ENCODE measurements around the gene CD300H. TPM values are rescaled to one million over a fixed set of nuclear protein-coding genes. Genes with fewer than 3 reads are reported as not detected.
"Not testable (repeated sequence)": the region's sequence is repeated elsewhere in the genome, so short reads cannot be mapped to it uniquely, and the experiment has no call there.

CD300H gene
- total RNA-seq, 1 donor from 2014 or later, result not detected

- intact Hi-C loops (cut with DNase I), result no loop called here
- ATAC-seq, result no peak
- no peak for DNase-seq (ENCODE audit: low spot score)
Observed at GRCh38 chr17:74592087-74592990, 25.0 kb upstream of the CD300H start, which contains the start of gene CD300LD. Gene CD300LD (minus strand): TSS chr17:74592283. CDS start chr17:74592202, 81 bp downstream.

- ATAC-seq, result no peak
- no peak for DNase-seq (ENCODE audit: low spot score)
- intact Hi-C loops (cut with DNase I), result no loop called here
Observed at GRCh38 chr17:74591503-74591902, 24.2 kb upstream of the CD300H start.

GRCh38 chr17:74585711-74586110 is 18.4 kb upstream of the CD300H start:
- ATAC-seq, result no peak
- DNase-seq (ENCODE audit: low spot score), result no peak
- intact Hi-C loops (cut with DNase I), result no loop called here

- no peak for ATAC-seq
- intact Hi-C loops (cut with DNase I), result no loop called here
- no peak for DNase-seq (ENCODE audit: low spot score)
Observed at GRCh38 chr17:74584292-74585060, 17.2 kb upstream of the CD300H start.

- DNase-seq (ENCODE audit: low spot score) (no peak), ATAC-seq (no peak)
- intact Hi-C loops (cut with DNase I), result no loop called here
Observed at GRCh38 chr17:74582633-74583032, 15.3 kb upstream of the CD300H start.

GRCh38 chr17:74579900-74580299 is 12.6 kb upstream of the CD300H start:
- DNase-seq (ENCODE audit: low spot score), result no peak
- ATAC-seq, result no peak
- intact Hi-C loops (cut with DNase I), result no loop called here

- no peak for DNase-seq (ENCODE audit: low spot score)
- intact Hi-C loops (cut with DNase I), result no loop called here
- ATAC-seq, result no peak
Observed at GRCh38 chr17:74578979-74579378, 11.7 kb upstream of the CD300H start.

- no peak for ATAC-seq
- no peak for DNase-seq (ENCODE audit: low spot score)
- intact Hi-C loops (cut with DNase I), result no loop called here
Observed at GRCh38 chr17:74574489-74575142, 7.3 kb upstream of the CD300H start.

GRCh38 chr17:74573635-74574034 is 6.3 kb upstream of the CD300H start:
- ATAC-seq; intact Hi-C loops (cut with DNase I); DNase-seq (ENCODE audit: low spot score): not testable (repeated sequence)

- ATAC-seq (no peak), DNase-seq (ENCODE audit: low spot score) (no peak)
- intact Hi-C loops (cut with DNase I), result no loop called here
Observed at GRCh38 chr17:74573169-74573568, 5.9 kb upstream of the CD300H start.

GRCh38 chr17:74571621-74572270 is 4.4 kb upstream of the CD300H start:
- no peak for ATAC-seq
- intact Hi-C loops (cut with DNase I), result no loop called here
- DNase-seq (ENCODE audit: low spot score), result no peak

GRCh38 chr17:74569020-74570003 is 2.0 kb upstream of the CD300H start:
- DNase-seq (ENCODE audit: low spot score) (peak; percentile 68), ATAC-seq (peak; percentile 88)
- intact Hi-C loops (cut with DNase I), result no loop called here

GRCh38 chr17:74568106-74568873 is 981 bp upstream of the CD300H start:
- ATAC-seq (no peak), DNase-seq (ENCODE audit: low spot score) (no peak)
- intact Hi-C loops (cut with DNase I), result no loop called here

- ATAC-seq, result no peak
- no peak for DNase-seq (ENCODE audit: low spot score)
- intact Hi-C loops (cut with DNase I), result no loop called here
Observed at GRCh38 chr17:74566132-74566753, 1.1 kb downstream of the CD300H start.

GRCh38 chr17:74565126-74565525 is 2.2 kb downstream of the CD300H start:
- intact Hi-C loops (cut with DNase I), result no loop called here
- ATAC-seq (no peak), DNase-seq (ENCODE audit: low spot score) (no peak)

- ATAC-seq, result no peak
Observed at GRCh38 chr17:74563358-74563757, 4.0 kb downstream of the CD300H start.

GRCh38 chr17:74561586-74561985 is 5.7 kb downstream of the CD300H start:
- intact Hi-C loops (cut with DNase I), result no loop called here
- ATAC-seq (no peak), DNase-seq (ENCODE audit: low spot score) (no peak)

More at GRCh38 chr17:74563358-74563757, 4.0 kb downstream of the CD300H start:
- intact Hi-C loops (cut with DNase I), result no loop called here
- DNase-seq (ENCODE audit: low spot score), result no peak

All from sciatic nerve (tissue), 2 donors.